OCI-LY3 (cell line): ENCODE data around the gene GHR.

ENCODE experiments used
- H2AFZ ChIP-seq: fragments of 200-600, 300-600 bp; shearing (Covaris generic); 2 replicates; pipeline ENCODE4 v1.6.0; 2014; ENCODE audit warnings: antibody characterized with exemption, low read depth, low read length
- H3K27ac ChIP-seq: fragments of 200-600, 300-600 bp; sonication (generic); 2 replicates; pipeline ENCODE4 v1.5.1; 2014; ENCODE audit warnings: mild to moderate bottlenecking, low read length, moderate library complexity, mixed read lengths
- H3K27me3 ChIP-seq: fragments of 200-600, 300-600 bp; sonication (generic); 2 replicates; pipeline ENCODE4 v1.6.1; 2014; ENCODE audit warnings: low read depth, low read length, mixed read lengths
- H3K36me3 ChIP-seq: fragments of 200-600, 300-600 bp; sonication (generic); replicated peaks from 2 replicates; pipeline ENCODE3; 2014; ENCODE audit warnings: low read depth, low read length, mixed read lengths
- H3K4me1 ChIP-seq: fragments of 300-600, 200-600 bp; sonication (generic); 2 replicates; pipeline ENCODE4 v1.6.1; 2014; ENCODE audit warnings: low read length, mixed read lengths
- H3K4me2 ChIP-seq: fragments of 200-600, 300-600 bp; sonication (generic); 2 replicates; pipeline ENCODE4 v1.6.1; 2014; ENCODE audit warnings: low read length, mixed read lengths
- H3K4me3 ChIP-seq: fragments of 300-600, 200-600 bp; sonication (generic); 2 replicates; pipeline ENCODE4 v1.5.1; 2014; ENCODE audit warnings: antibody characterized with exemption, mild to moderate bottlenecking, low read length, moderate library complexity
- H3K79me2 ChIP-seq: fragments of 300-600, 200-600 bp; shearing (Covaris generic); 2 replicates; pipeline ENCODE4 v1.6.1; 2014; ENCODE audit warnings: mild to moderate bottlenecking, low read length, mixed read lengths
- H3K9ac ChIP-seq: fragments of 300-600, 200-600 bp; shearing (Covaris generic); 2 replicates; pipeline ENCODE4 v1.6.0; 2014; ENCODE audit warnings: mild to moderate bottlenecking, low read length, moderate library complexity
- H3K9me3 ChIP-seq: fragments of 200-600, 300-600 bp; shearing (Covaris generic); 2 replicates; pipeline ENCODE4 v1.6.1; 2014; ENCODE audit warnings: low read length, mixed read lengths; ENCODE audit not compliant: insufficient read depth
- H4K20me1 ChIP-seq: fragments of 200-600, 300-600 bp; sonication (generic); 2 replicates; pipeline ENCODE4 v1.6.1; 2016; ENCODE audit warnings: low read length, mixed read lengths; ENCODE audit not compliant: insufficient read depth
- CTCF ChIP-seq: fragments of 200-600, 300-600 bp; sonication (generic); IDR thresholded peaks from 2 replicates; pipeline ENCODE4 v1.5.1; 2014; ENCODE audit warnings: antibody characterized with exemption, low read length, low read depth
- EZH2phosphoT487 ChIP-seq: fragments of 200-600 bp; shearing (Covaris generic); IDR thresholded peaks from 2 replicates; pipeline ENCODE4 v1.6.1; 2018; ENCODE audit warnings: antibody characterized with exemption, mixed run types, low read depth

GHR gene

DNA sequence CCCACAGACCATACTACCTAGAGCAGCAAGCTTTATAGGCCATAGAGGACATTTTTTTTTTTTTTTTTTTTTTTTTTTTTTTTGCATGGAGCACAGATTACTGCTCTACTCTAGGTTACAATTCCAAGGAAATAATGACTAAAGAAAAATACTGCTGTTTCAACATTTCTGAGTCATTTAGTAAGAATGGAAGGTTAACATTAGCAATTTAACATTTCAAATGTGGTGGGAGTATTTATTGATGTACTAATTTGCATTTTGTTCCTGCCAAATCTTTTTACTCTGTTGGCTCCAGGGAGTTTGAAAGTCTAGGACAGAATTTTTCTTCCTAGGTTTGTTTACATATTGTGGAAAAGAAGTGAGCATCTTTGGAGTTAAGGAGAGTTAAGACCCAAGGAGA is 191.3 kb downstream of the GHR start:
- Histone ChIP-seq H3K4me3 (no peak overlapping the region), H3K9ac (no peak overlapping the region), H3K36me3 (no peaks in the 10 kb centered on the region), H2AFZ (no peak overlapping the region), H3K79me2 (no peaks in the 10 kb centered on the region), H4K20me1 (no peaks in the 10 kb centered on the region), H3K4me2 (no peak overlapping the region), H3K4me1 (no peaks in the 10 kb centered on the region), H3K27ac (no peak overlapping the region), H3K27me3 (no peaks in the 10 kb centered on the region), H3K9me3 (no peaks in the 10 kb centered on the region)
- TF ChIP-seq CTCF (no peak), EZH2phosphoT487 (no peak)

GRCh38 chr5:42620579-42621216 is 197.5 kb downstream of the GHR start:
- TF ChIP-seq CTCF, result no peak
- Histone ChIP-seq H3K4me3 (no peak overlapping the region), H3K27ac (no peak overlapping the region), H3K79me2 (no peaks in the 10 kb centered on the region), H3K27me3 (no peaks in the 10 kb centered on the region), H3K4me1 (no peaks in the 10 kb centered on the region), H3K9ac (no peak overlapping the region), H4K20me1 (no peaks in the 10 kb centered on the region), H3K36me3 (no peaks in the 10 kb centered on the region), H3K9me3 (no peaks in the 10 kb centered on the region), H3K4me2 (no peak overlapping the region), H2AFZ (no peak overlapping the region)

- H3K4me1 ChIP-seq, result no peaks in the 10 kb centered on the region
- no peak overlapping the region for H3K4me2 ChIP-seq
- H3K9ac ChIP-seq, result no peak overlapping the region
- H4K20me1 ChIP-seq, result no peaks in the 10 kb centered on the region
- H3K4me3 ChIP-seq, result no peak overlapping the region
- no peak overlapping the region for H2AFZ ChIP-seq
- H3K27ac ChIP-seq, result no peak overlapping the region
- TF ChIP-seq CTCF (no peak), EZH2phosphoT487 (no peak)
- no peaks in the 10 kb centered on the region for H3K27me3 ChIP-seq
- no peaks in the 10 kb centered on the region for H3K79me2 ChIP-seq
- no peaks in the 10 kb centered on the region for H3K9me3 ChIP-seq
- no peaks in the 10 kb centered on the region for H3K36me3 ChIP-seq
Measured at GRCh38 chr5:42621242-42621641, 198.0 kb downstream of the GHR start.

GRCh38 chr5:42621662-42622061 is 198.4 kb downstream of the GHR start:
- Histone ChIP-seq H4K20me1 (no peaks in the 10 kb centered on the region), H3K4me3 (no peak overlapping the region), H2AFZ (no peak overlapping the region), H3K9me3 (no peaks in the 10 kb centered on the region), H3K4me1 (no peaks in the 10 kb centered on the region), H3K27me3 (no peaks in the 10 kb centered on the region), H3K36me3 (no peaks in the 10 kb centered on the region), H3K79me2 (no peaks in the 10 kb centered on the region), H3K9ac (no peak overlapping the region), H3K4me2 (no peak overlapping the region), H3K27ac (no peak overlapping the region)
- TF ChIP-seq EZH2phosphoT487, result no peak
- TF ChIP-seq CTCF, result no peak
